HG03432 (cell line): ENCODE data around the gene NOC2L.
"Not testable (repeated sequence)": the region's sequence is repeated elsewhere in the genome, so short reads cannot be mapped to it uniquely, and the experiment has no call there.

Experiments
- ATAC-seq: cut with Tn5 transposase; IDR thresholded peaks from one replicate; pipeline ENCODE4 v1.9.1; 2021; ENCODE audit warnings: mild to moderate bottlenecking, moderate library complexity; ENCODE audit not compliant: unreplicated experiment

NOC2L gene

DNA sequence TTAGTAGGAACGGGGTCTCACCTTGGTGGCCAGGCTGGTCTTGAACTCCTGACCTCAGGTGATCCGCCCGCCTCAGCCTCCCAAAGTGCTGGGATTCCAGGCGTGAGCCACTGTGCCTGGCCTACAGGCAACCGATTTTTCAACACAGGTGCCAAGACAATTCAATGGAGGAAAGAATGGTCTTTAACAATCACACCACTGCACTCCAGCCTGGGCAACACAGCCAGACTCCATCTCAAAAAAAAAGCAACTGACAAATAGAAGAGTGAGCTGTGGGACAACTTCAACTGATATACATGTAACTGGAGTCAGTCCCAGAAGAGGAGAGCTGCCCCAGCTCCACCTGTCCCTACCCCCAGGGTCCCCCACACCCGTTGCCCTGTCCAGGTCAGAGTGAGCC, 35.5 kb upstream of the NOC2L start:
- not testable (repeated sequence) for ATAC-seq

DNA sequence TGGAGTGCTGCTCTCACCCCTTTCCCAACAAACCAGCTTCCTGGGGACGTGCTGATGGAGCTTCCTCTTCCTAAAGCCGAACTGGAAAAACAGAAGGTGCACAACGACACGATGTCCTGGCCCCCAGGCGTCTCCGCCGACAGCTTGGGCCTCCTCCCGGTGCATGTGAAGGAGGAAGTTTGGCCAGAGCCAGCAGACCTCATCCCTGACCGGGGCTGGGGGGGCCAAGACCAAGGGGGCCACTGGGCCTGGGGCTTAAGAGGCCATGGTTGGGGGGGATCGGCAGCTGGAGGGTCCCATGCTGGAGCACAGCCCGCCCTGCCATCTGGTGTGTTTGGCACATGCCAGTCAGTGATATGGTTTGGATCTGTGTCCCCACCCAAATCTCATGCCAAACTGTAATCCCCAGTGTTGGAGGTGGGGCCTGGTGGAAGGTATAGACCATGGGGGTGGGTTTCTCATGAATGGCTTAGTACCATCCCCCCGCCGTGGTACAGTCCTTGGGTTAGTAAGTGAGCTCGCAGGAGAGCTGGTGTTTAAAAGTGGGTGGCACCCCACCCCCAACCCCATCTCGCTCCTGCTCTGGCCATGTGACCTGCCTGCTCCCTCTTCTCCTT, 34.4 kb upstream of the NOC2L start:
- ATAC-seq: no peak

DNA sequence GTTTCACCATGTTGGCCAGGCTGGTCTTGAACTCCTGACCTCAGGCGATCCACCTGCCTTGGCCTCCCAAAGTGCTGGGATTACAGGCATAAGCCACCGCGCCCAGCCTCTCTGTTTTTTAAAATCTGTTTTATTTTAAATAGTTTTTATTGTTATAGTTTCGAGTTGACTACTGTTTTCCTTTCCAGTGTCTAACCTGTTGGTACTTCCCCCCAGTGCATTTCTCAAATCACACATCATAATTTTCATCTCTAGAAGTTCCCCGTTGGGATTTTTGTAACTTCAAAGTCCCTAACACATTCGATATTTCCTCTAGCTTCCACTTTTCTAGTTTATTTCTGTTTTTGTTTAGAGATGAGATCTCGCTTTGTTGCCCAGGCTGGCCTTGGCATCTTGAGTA, 33.3 kb upstream of the NOC2L start:
- no peak for ATAC-seq

DNA sequence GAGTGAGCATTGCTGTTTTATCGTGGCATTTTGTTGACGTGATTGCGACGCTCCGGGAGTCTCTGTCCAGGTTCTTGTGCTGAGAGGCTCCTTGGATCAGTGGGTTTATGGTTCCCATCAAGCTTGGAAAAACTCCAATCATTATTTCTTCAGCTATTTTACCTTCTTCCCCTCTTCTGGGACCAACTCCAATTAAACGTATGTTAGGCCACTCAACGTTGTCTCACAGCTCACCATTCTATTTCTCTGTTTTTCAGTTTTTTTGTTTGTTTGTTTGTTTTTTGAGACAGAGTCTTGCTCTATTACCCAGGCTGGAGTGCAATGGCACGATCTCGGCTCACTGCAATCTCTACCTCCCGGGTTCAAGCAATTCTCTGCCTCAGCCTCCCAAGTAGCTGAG, 32.8 kb upstream of the NOC2L start:
- no peak for ATAC-seq

DNA sequence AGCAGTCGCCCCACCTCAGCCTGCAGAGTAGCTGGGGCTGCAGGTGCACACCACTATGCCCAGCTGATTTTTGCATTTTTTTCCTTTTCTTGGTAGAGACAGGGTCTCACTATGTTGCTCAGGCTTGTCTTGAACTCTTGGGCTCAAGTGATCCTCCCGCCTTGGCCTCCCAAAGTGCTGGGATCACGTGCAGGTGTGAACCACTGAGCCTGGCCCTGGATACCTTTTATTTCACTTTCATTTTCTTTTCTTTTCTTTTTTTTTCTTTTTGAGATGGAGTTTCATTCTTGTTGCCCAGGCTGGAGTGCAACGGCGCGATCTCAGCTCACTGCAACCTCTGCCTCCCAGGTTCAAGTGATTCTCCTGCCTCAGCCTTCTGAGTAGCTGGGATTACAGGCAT, 32.2 kb upstream of the NOC2L start:
- not testable (repeated sequence) for ATAC-seq

DNA sequence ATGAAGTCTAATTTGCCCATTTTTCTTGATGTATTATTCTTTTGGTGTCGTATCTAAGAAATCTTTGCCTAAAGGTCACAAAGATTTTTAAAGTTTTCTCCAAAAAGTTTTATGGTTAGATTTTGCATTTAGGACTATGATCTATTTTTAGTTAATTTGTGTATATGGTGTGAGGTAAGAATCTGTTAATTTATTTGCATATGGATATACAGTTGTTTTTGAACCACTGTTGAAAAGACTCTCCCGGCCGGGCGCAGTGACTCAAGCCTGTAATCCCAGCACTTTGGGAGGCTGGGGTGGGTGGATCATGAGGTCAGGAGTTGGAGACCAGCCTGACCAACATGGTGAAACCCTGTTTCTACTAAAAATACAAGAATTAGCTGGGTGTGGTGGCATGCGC, 29.0 kb upstream of the NOC2L start:
- not testable (repeated sequence) for ATAC-seq

DNA sequence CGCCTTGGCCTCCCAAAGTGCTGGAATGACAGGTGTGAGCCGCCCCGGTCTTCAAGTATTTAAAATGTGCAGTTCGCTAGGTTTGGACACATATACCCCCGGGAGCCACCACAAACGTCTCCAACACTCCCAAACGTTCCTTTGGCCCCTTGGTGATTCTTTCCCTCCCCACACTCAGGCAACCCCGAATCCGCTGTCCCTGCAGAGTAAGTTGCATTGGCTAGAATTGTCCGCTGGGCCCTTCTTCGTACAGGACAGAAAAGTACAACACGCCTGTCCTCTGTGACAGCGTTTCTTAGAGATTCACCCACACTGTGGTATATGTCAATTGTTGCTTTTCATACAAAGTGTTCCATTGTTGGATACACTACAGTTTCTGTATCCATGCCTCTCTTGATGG, 26.1 kb upstream of the NOC2L start:
- no peak for ATAC-seq

DNA sequence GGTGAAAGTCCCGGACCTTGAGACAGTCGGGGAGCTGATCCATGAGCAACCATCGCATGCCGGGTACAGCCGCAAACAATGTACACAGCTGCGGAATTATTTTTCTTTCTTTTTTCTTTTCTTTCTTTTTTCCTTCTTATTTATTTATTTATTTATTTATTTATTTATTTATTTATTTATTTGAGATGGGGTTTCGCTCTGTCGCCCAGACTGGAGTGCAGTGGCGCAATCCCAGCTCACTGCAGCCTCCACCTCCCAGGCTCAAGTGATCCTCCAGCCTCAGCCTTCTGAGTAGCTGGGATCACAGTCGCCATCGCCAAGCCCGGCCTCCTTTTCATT, 25.4 kb upstream of the NOC2L start:
- ATAC-seq: no peak

DNA sequence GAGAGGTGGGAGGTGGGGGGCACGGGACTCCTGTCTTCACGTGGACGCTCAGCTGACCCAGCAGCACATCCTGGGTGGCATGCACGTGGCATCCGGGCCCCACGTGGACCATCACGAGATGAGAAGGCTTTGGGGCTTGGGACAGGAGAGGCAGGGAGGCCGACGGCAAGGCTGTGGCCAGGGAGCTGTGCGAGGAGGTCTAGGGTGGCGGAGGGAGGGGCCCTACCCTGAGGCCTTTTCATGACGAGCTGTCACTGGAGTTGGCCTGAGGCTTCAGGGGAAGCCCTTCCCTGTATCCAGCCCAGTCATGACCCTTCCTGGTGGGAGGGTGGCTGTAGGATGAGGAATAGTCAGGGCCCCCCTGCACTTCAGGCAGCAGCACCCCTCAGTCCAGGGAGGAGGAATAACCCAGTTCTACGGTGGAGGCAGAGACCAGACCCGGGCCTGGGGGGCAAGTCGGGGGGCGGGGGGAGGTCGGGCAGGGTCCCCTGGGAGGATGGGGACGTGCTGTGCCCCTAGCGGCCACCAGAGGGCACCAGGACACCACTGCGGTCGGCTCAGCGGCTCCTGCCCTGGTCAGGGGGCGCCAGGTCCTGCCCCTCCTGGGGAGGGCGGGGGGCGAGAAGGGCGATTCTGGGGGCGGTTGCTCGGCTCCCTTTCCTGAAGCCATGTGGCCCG, 24.9 kb upstream of the NOC2L start:
- no peak for ATAC-seq

DNA sequence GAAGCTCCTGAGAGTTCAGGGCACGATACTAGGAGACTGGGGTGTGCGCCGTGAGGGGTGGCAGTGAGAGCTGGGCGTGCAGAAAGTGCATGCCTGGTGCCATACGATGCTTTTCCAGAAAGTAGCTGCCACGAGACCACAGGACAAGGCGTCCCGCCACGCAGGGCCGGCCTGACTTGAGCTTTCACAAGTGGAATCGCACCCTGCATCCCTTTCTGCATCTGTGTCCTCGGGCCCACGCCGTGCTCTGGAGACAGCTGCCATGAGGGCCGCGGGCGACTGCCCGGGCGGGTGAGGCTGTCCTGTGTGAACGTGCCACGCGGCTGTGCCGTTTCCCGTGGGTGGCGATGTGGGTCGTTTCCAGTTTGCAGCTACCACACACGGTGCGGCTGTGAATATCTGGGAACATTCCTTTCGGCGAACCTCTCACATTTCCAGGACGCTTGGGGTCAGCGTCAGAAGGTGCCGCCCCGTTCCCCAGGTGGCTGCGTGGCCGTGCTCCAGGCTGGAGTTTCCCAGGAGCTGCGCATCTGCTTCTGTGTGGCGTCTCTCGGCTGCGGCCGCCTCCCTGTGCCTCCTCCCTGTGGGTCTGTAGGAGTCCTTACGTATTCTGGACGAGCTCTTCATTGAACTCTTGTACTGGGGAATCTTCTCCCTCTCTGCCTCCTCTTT, 23.8 kb upstream of the NOC2L start:
- no peak for ATAC-seq

DNA sequence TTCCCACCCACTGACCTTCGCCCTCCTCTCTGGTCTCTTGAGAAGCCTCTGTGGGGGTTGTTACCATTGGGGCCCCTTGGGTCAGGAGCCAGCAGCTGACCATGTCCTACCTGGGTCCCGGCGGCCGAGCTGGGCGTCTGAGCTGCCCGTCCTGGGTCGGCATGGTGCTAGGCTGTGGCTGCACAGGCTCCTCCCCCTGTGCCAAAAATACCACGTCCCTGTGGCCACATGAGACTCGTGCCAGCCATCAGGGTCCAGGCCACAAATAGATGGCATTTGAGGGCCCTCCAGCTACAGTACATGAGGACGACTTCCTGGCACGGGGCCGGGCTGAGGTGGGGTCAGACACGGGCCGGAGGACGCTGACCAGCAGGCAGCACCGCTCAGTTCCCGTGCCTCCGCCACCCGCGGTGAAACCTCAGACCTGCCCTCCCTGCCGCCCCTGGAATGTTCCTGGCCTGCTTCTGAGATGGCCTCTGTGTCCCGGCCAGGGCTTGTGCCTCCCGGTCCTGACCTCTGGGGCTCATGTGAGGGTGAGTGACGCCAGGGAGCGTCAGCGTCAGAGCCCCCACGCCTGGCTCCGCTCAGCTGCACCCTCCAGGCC, 23.0 kb upstream of the NOC2L start, which contains the start of gene PERM1:
Gene PERM1, minus strand, starts transcription at position 139 of the 604 bp plus-strand sequence. CDS start 1,064 bp downstream, outside the sequence.
- ATAC-seq: no peak

DNA sequence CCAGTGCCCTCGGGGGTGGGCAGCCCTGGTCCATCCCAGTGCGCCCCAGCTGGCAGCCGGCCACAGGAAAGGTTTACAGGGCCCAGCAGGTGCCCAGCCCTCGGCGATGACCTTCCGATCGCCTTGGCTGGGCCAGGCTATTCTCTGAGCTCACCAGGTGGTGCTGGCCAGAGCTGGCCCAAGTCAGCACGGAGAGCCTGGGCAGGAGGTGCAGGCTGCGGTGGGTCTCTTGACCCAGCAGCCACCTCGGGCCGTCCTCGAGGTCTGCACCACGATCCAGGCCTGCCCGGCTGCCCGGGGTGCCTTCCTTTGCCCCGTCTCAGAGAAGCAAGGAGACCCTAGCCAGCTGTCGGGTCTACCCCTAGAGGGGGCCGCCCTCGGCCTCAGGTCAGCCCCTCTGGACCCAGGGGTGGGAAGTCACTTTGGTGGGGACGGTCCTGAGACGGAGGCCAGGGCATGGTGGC, 22.5 kb upstream of the NOC2L start:
- ATAC-seq: no peak

DNA sequence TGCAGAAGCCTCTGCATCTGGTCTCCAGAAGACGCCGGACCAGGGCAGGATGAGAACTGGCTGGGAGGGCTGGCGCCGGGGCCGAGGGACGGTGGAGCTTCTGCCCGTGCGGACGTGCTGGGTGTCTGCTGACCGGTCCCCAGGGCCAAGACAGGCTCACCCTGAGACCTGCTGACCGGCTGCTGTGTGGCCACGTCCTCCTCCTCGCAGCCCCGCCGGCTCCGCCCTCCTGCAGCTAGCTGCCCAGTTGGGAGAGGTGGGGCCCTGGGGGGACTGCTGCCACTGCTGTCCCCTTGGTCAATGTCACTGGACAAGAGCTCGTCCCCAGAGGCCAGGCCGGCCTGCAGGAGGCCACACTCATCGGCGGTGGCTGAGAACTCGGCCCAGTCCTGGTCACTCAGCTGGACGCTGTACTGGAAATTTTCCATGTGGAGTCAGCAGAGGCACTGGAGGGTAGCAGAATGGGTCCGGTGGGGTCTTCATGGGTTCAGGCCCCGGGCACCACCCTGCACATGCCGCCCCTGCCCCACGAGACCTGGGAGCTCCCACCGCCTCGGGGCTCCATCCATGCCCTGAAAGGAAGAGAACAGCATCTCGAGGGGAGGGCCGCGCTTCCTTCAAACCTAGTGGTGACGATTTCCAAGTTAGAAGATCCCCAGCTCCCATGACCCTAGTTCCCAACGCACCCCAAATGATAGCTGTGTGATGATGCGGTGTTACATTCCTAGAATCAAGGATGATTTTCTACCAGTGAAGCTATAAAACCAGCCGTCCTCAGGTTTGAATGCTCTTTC, 21.7 kb upstream of the NOC2L start:
- no peak for ATAC-seq

DNA sequence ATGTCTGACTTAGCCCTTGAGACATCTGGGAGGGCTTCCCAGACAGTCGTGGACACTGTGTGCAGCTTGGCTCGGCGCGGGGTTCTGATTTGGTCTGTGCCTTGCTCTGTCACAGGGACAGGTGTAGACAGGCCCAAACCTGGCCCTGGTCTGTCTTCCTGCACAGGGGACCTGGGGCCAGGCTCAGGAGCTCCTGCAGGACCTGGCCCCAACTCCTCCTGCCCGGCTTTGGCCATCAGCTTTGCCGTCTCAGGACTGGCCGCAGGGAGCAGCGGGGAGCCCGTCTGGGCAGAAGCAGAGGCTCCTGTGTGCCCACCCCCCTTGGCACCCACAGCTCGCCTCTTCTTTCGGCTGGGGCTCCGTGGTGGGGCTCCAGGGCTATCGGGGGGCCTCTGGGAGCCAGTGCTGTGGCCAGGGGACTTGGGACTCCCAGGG, 21.1 kb upstream of the NOC2L start:
- no peak for ATAC-seq

DNA sequence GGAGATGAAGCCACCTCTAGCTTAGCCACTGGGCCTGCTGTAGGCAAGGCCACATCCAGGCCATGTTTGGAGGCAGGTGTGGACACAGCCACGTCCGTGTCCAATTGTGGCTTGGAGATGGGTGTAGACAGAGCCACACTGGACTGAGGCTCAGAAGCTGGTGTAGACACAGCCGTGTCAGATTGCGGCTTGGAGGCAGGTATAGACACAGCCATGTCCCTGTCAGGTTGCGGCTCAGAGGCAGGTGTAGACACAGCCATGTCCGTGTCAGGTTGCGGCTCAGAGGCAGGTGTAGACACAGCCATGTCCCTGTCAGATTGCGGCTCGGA, 20.7 kb upstream of the NOC2L start:
- no peak for ATAC-seq

DNA sequence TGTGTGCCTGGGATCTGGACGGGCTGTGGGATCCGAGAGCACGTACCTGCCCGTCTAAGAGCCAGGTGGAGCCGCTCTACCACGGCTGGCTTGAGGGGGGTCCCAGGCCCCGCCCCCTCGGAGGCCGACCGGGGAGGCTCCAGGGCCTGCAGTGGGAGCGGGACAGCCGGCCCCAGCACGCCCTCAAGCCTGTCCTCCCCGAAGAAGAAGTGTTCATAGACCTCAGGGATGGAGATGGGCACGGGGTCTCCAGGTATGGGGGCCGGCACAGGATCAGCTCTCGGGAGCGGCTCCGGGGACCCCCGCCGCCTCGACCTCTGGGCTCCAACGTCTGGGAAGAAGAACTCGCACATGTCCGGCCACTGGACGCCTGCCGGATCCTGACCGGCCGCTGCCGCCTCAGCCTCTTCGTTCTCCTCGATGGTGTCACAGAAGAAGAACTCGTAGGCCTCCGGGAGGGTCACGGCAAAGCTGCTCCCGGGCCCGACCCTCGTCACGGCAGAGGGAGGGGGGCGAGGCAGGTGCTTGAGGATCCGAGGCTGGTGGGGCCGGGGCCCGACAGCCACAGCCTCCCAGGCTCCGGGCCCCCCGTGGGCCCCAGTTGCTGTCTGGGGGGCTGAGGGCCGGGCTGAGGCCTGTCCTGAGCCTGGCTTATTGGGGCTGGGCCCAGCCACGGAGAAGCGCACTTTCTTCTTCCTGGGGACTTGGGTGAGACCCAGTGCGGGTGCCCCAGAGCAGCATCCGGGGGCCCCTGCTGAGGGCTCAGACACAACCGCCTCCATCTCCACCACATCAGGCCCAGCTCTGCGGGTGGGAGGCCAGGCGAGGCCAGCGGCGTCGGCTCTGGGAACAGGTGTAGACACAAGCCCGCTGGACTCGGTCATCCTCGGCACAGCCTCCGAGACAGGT, 20.0 kb upstream of the NOC2L start:
- ATAC-seq: no peak

DNA sequence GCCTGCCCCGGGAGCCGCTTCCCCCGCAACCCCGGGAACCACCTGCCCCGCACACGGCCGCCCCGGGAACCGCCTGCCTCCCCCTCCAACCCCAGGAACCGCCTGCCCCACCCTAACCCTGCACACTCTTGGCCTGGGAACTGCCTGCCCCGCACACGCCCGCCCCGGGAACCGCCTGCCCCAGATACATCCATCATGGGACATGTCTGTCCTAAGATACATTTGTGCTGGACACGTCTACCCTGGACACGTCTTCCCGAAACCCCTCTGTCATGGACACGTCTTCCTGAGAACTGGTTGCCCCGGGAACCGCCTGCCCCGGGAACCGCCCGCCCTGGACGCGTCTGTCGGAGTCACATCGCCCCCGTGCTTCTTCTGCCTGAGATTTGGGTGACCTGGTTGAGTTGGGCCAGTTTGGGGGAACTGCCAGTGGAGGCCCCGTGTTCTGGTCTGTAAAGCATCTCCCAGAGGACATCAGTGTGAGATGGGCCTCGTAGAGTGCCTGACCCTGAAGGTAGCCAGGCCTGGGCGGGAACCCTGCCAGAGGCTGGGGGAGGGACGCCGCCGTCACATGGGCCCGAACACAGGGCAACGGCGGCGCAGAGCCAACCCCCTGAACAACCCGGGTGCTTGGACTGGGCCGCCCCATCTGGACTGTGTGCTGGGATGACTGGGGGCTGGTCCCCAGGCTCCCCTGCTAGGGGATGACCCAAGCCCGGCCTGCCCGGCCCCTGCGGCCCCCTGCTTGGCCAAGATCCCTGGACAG, 19.2 kb upstream of the NOC2L start:
- ATAC-seq: no peak

DNA sequence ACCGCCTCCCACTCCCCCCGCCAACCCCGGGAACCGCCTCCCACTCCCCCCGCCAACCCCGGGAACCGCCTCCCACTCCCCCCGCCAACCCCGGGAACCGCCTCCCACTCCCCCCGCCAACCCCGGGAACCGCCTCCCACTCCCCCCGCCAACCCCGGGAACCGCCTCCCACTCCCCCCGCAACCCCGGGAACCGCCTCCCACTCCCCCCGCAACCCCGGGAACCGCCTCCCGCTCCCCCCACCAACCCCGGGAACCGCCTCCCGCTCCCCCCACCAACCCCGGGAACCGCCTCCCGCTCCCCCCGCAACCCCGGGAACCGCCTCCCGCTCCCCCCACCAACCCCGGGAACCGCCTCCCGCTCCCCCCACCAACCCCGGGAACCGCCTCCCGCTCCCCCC, 17.7 kb upstream of the NOC2L start:
- not testable (repeated sequence) for ATAC-seq

DNA sequence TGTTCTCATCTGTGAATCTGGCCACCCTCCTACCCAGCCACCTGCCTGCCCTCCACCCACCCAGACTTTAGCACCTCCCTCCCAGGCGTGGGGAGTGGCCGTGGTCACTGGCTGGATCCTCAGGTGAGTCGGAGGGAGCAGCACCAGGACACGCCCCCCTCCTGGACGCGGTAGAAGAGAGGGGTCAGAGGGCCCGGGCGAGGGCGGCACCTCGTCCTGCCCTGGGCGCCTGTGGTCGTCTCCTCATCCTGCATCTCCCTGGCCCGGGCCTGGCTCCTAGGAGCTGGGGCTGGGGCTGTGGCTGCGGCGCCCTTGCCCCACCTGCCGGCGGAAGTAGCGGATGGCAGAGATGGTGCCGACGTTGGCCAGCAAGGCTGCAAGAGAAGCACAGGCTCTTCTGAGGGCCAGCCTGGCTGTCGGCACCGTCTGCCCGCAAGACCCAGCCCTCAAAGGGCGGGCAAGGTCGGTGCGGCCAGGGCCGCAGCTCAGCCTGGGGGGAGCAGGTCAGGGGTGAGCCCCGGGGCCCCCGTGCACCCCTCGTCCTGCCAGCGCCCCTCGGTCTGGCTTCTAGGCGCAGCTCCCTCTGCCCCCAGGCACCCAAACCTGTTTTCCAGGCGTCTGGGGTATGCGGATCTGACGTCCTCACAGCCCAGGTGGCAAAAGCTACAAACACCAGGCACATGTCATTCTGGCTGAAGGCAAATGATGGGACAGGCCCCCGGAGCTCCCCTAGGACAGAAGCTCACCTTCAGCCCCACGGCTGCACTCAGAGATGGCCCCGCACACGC, 17.0 kb upstream of the NOC2L start:
- no peak for ATAC-seq
